Measurements from ENCODE around the gene CEACAM1. TPM values are rescaled to one million over a fixed set of nuclear protein-coding genes. Genes with fewer than 3 reads are reported as not detected.
"Not testable (repeated sequence)": the region's sequence is repeated elsewhere in the genome, so short reads cannot be mapped to it uniquely, and the experiment has no call there.

Gene CEACAM1
- total RNA-seq, 2 experiments from 2014 or later: 2.0 to 3.6 TPM

GRCh38 chr19:42558450-42559150 is 30.3 kb upstream of the CEACAM1 start:
- no peak overlapping the region for H3K4me3 Mint-ChIP-seq
- no peaks in the 10 kb centered on the region for H3K9me3 Mint-ChIP-seq (ENCODE audit: low read depth)
- DNase-seq: no peak
- ChIA-PET POLR2A (no interaction called here), CTCF (no interaction called here)
- intact Hi-C loops (cut with DNase I, micrococcal nuclease): no loop called here
- ATAC-seq: no peak
- no peak overlapping the region for H3K27ac Mint-ChIP-seq
- no peaks in the 10 kb centered on the region for H3K36me3 Mint-ChIP-seq (ENCODE audit: low read depth)
- no peaks in the 10 kb centered on the region for H3K4me1 Mint-ChIP-seq
- H3K27me3 Mint-ChIP-seq: peaks cover 12% of the 10 kb centered on the region

GRCh38 chr19:42557386-42557871 is 29.1 kb upstream of the CEACAM1 start:
- CTCF ChIA-PET; DNase-seq; H3K9me3 Mint-ChIP-seq (ENCODE audit: low read depth); H3K4me1 Mint-ChIP-seq; POLR2A ChIA-PET; H3K27ac Mint-ChIP-seq; ATAC-seq; intact Hi-C loops (cut with DNase I, micrococcal nuclease); H3K27me3 Mint-ChIP-seq; H3K4me3 Mint-ChIP-seq; H3K36me3 Mint-ChIP-seq (ENCODE audit: low read depth): not testable (repeated sequence)

- ChIA-PET POLR2A (no interaction called here), CTCF (interaction anchor here (1.3 kb wide), 1 partner anchor 106 kb away, joined by 3 read pairs; no protein-coding TSS in a partner anchor)
- DNase-seq (no peak), ATAC-seq (no peak)
- no peaks in the 10 kb centered on the region for H3K9me3 Mint-ChIP-seq (ENCODE audit: low read depth)
- intact Hi-C loops (cut with DNase I, micrococcal nuclease): no loop called here
- H3K27me3 Mint-ChIP-seq: peaks cover 10% of the 10 kb centered on the region
- H3K27ac Mint-ChIP-seq: no peak overlapping the region
- no peaks in the 10 kb centered on the region for H3K4me1 Mint-ChIP-seq
- H3K4me3 Mint-ChIP-seq: no peak overlapping the region
- no peaks in the 10 kb centered on the region for H3K36me3 Mint-ChIP-seq (ENCODE audit: low read depth)
Observed at GRCh38 chr19:42555801-42556200, 27.5 kb upstream of the CEACAM1 start.

GRCh38 chr19:42555317-42555716 is 27.0 kb upstream of the CEACAM1 start:
- POLR2A ChIA-PET: no interaction called here
- intact Hi-C loops (cut with DNase I, micrococcal nuclease): no loop called here
- no peak for ATAC-seq

GRCh38 chr19:42554046-42554575 is 25.8 kb upstream of the CEACAM1 start:
- Mint-ChIP-seq H3K4me3 (no peak overlapping the region), H3K27me3 (peaks cover 10% of the 10 kb centered on the region), H3K27ac (no peak overlapping the region), H3K9me3 (ENCODE audit: low read depth) (peaks cover 4% of the 10 kb centered on the region), H3K4me1 (no peaks in the 10 kb centered on the region), H3K36me3 (ENCODE audit: low read depth) (no peaks in the 10 kb centered on the region)
- DNase-seq (no peak), ATAC-seq (no peak)
- ChIA-PET CTCF (interaction anchor here (0.8 kb wide), 1 partner anchor 43 kb away, joined by 3 read pairs; no protein-coding TSS in a partner anchor), POLR2A (no interaction called here)
- intact Hi-C loops (cut with DNase I, micrococcal nuclease): no loop called here

More at GRCh38 chr19:42555317-42555716, 27.0 kb upstream of the CEACAM1 start:
- H3K4me1 Mint-ChIP-seq: no peaks in the 10 kb centered on the region
- peaks cover 10% of the 10 kb centered on the region for H3K27me3 Mint-ChIP-seq
- no peak for DNase-seq
- H3K36me3 Mint-ChIP-seq (ENCODE audit: low read depth): no peaks in the 10 kb centered on the region
- no peak overlapping the region for H3K4me3 Mint-ChIP-seq
- CTCF ChIA-PET: interaction anchor here (1.3 kb wide), 1 partner anchor 105 kb away, joined by 3 read pairs; no protein-coding TSS in a partner anchor
- no peaks in the 10 kb centered on the region for H3K9me3 Mint-ChIP-seq (ENCODE audit: low read depth)
- no peak overlapping the region for H3K27ac Mint-ChIP-seq

GRCh38 chr19:42553292-42554045 is 25.2 kb upstream of the CEACAM1 start:
- Mint-ChIP-seq H3K4me1 (no peaks in the 10 kb centered on the region), H3K4me3 (no peak overlapping the region), H3K27me3 (peaks cover 10% of the 10 kb centered on the region), H3K27ac (no peak overlapping the region), H3K9me3 (ENCODE audit: low read depth) (peaks cover 7% of the 10 kb centered on the region), H3K36me3 (ENCODE audit: low read depth) (no peaks in the 10 kb centered on the region)
- no peak for DNase-seq
- POLR2A ChIA-PET: no interaction called here
- CTCF ChIA-PET: interaction anchor here (0.8 kb wide), 1 partner anchor 43 kb away, joined by 3 read pairs; no protein-coding TSS in a partner anchor
- intact Hi-C loops (cut with DNase I, micrococcal nuclease): no loop called here
- ATAC-seq: no peak

DNA sequence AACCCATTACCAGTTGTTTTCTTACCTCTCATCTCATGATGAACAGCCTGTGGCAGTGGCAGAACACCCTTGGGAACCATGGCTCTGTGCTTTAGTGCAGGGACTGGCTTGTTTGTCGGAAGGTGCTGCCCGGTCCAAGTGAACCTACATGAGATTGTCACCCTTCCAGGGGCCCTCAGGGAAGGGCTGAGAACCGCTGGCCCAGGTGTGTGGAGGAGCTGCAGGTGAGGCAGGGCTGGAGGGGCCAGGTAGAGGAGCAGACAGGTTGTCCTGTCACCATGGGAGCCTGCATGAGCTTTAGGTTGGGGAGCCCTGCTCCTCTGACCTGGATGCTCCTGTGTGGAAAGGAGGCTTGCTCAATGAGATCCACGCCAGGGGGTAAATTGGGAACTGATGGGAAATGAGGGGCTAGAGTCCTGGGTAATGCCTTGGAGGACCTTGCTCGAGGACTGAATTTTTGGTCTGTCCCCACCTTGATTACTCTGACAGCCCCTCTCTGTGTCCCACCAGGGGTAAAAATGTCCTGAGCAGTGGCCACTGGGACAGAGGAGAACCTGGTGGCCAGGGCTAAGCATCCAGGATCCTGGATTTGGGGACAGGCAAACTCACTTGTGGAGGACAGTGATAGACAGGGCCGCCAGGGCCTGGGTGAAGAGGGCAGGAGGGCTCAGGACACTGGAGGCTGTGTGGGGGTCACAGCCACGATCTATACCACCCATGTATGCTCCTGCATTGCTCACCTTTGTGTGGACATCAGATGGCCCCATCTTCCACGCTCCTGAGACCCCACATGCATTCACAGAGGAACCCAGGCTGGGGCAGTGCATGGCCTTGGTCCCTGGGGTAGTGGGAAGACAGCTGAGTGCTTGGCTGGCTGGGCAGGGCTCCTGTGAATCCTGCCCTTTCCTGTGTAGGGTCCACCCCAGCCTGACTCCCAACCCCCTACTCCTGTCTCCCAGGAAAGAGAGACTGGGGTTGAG is 24.1 kb upstream of the CEACAM1 start:
- peaks cover 10% of the 10 kb centered on the region for H3K27me3 Mint-ChIP-seq
- no peaks in the 10 kb centered on the region for H3K4me1 Mint-ChIP-seq
- no peak overlapping the region for H3K27ac Mint-ChIP-seq
- no peaks in the 10 kb centered on the region for H3K36me3 Mint-ChIP-seq (ENCODE audit: low read depth)
- peaks cover 7% of the 10 kb centered on the region for H3K9me3 Mint-ChIP-seq (ENCODE audit: low read depth)
- DNase-seq: no peak
- no peak overlapping the region for H3K4me3 Mint-ChIP-seq
- ChIA-PET CTCF (no interaction called here), POLR2A (no interaction called here)
- no peak for ATAC-seq
- intact Hi-C loops (cut with DNase I, micrococcal nuclease): no loop called here

GRCh38 chr19:42550521-42550920 is 22.2 kb upstream of the CEACAM1 start:
- H3K27me3 Mint-ChIP-seq; H3K4me3 Mint-ChIP-seq; intact Hi-C loops (cut with DNase I, micrococcal nuclease); H3K9me3 Mint-ChIP-seq (ENCODE audit: low read depth); DNase-seq; ATAC-seq; H3K36me3 Mint-ChIP-seq (ENCODE audit: low read depth); POLR2A ChIA-PET; H3K4me1 Mint-ChIP-seq; H3K27ac Mint-ChIP-seq; CTCF ChIA-PET: not testable (repeated sequence)

- POLR2A ChIA-PET; intact Hi-C loops (cut with DNase I, micrococcal nuclease); ATAC-seq; CTCF ChIA-PET; H3K9me3 Mint-ChIP-seq (ENCODE audit: low read depth); H3K27me3 Mint-ChIP-seq; H3K4me3 Mint-ChIP-seq; H3K27ac Mint-ChIP-seq; H3K36me3 Mint-ChIP-seq (ENCODE audit: low read depth); DNase-seq; H3K4me1 Mint-ChIP-seq: not testable (repeated sequence)
Observed at GRCh38 chr19:42549067-42549466, 20.8 kb upstream of the CEACAM1 start.

GRCh38 chr19:42548552-42548951 is 20.3 kb upstream of the CEACAM1 start:
- peaks cover 7% of the 10 kb centered on the region for H3K9me3 Mint-ChIP-seq (ENCODE audit: low read depth)
- H3K27ac Mint-ChIP-seq: no peak overlapping the region
- DNase-seq: no peak
- no peaks in the 10 kb centered on the region for H3K4me1 Mint-ChIP-seq
- intact Hi-C loops (cut with DNase I, micrococcal nuclease): no loop called here
- no peak for ATAC-seq
- no peaks in the 10 kb centered on the region for H3K27me3 Mint-ChIP-seq
- POLR2A ChIA-PET: no interaction called here
- H3K4me3 Mint-ChIP-seq: no peak overlapping the region
- H3K36me3 Mint-ChIP-seq (ENCODE audit: low read depth): no peaks in the 10 kb centered on the region
- CTCF ChIA-PET: no interaction called here

DNA sequence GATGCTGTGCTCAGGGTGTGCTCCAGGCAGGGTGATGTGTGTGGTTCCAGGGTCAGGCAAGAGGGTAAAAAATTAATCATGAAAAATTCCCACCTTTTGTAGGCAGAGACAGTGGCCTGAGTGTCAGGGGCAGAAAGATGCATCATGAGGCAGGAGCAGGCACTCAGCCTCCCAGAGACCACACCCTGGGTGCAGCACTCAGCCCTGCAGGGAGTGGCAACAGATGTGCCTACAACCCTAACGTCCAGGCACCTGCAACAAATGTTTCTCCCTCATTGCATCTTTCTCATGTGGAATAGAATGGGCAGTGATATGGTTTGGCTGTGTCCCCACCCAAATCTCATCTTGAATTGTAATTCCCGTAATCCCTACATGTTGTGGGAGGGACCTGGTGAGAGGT is 19.6 kb upstream of the CEACAM1 start:
- DNase-seq: no peak
- intact Hi-C loops (cut with DNase I, micrococcal nuclease): no loop called here
- H3K27ac Mint-ChIP-seq: no peak overlapping the region
- no peaks in the 10 kb centered on the region for H3K4me1 Mint-ChIP-seq
- CTCF ChIA-PET: no interaction called here
- H3K4me3 Mint-ChIP-seq: no peak overlapping the region
- POLR2A ChIA-PET: no interaction called here
- peaks cover 7% of the 10 kb centered on the region for H3K9me3 Mint-ChIP-seq (ENCODE audit: low read depth)
- ATAC-seq: no peak
- no peaks in the 10 kb centered on the region for H3K27me3 Mint-ChIP-seq
- H3K36me3 Mint-ChIP-seq (ENCODE audit: low read depth): no peaks in the 10 kb centered on the region

Data from activated CD4-positive, alpha-beta T cell treated with anti-CD3 and anti-CD28 coated beads for 36 hours (primary cell).